HepG2 (cell line): ENCODE results near the gene IRAK3. TPM values are rescaled to one million over a fixed set of nuclear protein-coding genes. Genes with fewer than 3 reads are reported as not detected.

Experiments used
- ATAC-seq: fragments of 200-7000 bp; cut with Tn5 transposase; 3 replicates; pipeline ENCODE4 v1.9.1; 2020; ENCODE audit warnings: mild to moderate bottlenecking, moderate library complexity
- BruUV-seq: library from RNA; stranded (reverse); fragments of 400-500 nt; replicated peaks from 2 replicates; lab custom pipeline; 2021; lab: Mats Ljungman, UMichigan
- CTCF ChIA-PET: fragments of 300-600 bp; formaldehyde crosslinking; extraction: SDS; loops from one replicate; lab custom pipeline; 2021; ENCODE audit warnings: low total read pairs, inconsistent platforms, low intra/inter-chr PET ratio; lab: Yijun Ruan, JAX
- POLR2A ChIA-PET: fragments of 350-600 bp; sonication (Branson Sonifier 250); formaldehyde crosslinking; loops from one replicate; lab custom pipeline; 2020; ENCODE audit warnings: antibody characterized with exemption, inconsistent platforms; lab: Yijun Ruan, JAX
- DNase-seq: peaks from one replicate; pipeline ENCODE4 v3.0.0-alpha.2; 2015; ENCODE audit warnings: low spot score
- FAIRE-seq: peaks from 3 replicates; lab custom pipeline; 2011; peaks lifted over from hg19 to GRCh38; lab: Jason Lieb, UNC
- H2AFZ ChIP-seq: one replicate; pipeline ENCODE4 v1.6.1; 2011; ENCODE audit warnings: low read length, inconsistent platforms
- H3K27ac ChIP-seq: fragments of 300-600 bp; 3 replicates; pipeline ENCODE4 v1.8.0; 2011; ENCODE audit warnings: mixed run types, mild to moderate bottlenecking, mixed read lengths, low read length, inconsistent platforms; ENCODE audit not compliant: insufficient read depth; ENCODE audit errors: extremely low read length
- H3K27me3 ChIP-seq, 2 experiments: fragments of 200-600 bp in 1 of 2; 2 replicates in 1 of 2; 3 replicates in 1 of 2; pipeline versions ENCODE4 v1.6.0 to v1.8.0; 2011; ENCODE audit warnings: low read length in 2 of 2, mild to moderate bottlenecking in 2 of 2, moderate library complexity in 2 of 2, inconsistent platforms in 1 of 2; ENCODE audit not compliant: insufficient read depth in 2 of 2, control insufficient read depth in 1 of 2
- H3K36me3 ChIP-seq, 2 experiments: fragments of 200-600 bp in 1 of 2; replicated peaks in 1 of 2; 2 replicates in 1 of 2; 3 replicates in 1 of 2; pipeline versions ENCODE4 v1.5.1 to v1.8.0; 2011; ENCODE audit warnings: low read length in 2 of 2, inconsistent platforms in 1 of 2; ENCODE audit not compliant: insufficient read depth in 2 of 2, control insufficient read depth in 1 of 2
- H3K4me1 ChIP-seq: 2 replicates; pipeline ENCODE4 v1.5.1; 2012; ENCODE audit warnings: low read length, inconsistent platforms; ENCODE audit not compliant: insufficient read depth
- H3K4me2 ChIP-seq: 2 replicates; pipeline ENCODE4 v1.6.0; 2011; ENCODE audit warnings: low read depth, low read length, inconsistent platforms
- H3K4me3 ChIP-seq, 3 experiments: fragments of 200-600 bp in 1 of 3; sonication (generic), shearing (Covaris generic) in 1 of 3; replicated peaks in 1 of 3; 2 replicates each; pipeline ENCODE4 v1.5.1; 2011 to 2016; ENCODE audit warnings: low read length in 3 of 3, inconsistent platforms in 2 of 3, low read depth in 2 of 3, mild to moderate bottlenecking in 2 of 3, control low read depth in 1 of 3, mixed read lengths in 1 of 3; ENCODE audit not compliant: insufficient read depth in 1 of 3
- H3K79me2 ChIP-seq: one replicate; pipeline ENCODE4 v1.6.1; 2011; ENCODE audit warnings: low read length, inconsistent platforms; ENCODE audit not compliant: insufficient read depth
- H3K9ac ChIP-seq: 2 replicates; pipeline ENCODE4 v1.6.0; 2011; ENCODE audit warnings: mild to moderate bottlenecking, low read depth, low read length, inconsistent platforms; ENCODE audit not compliant: insufficient read depth
- H3K9me3 ChIP-seq: 2 replicates; pipeline ENCODE4 v1.5.1; 2012; ENCODE audit warnings: mild to moderate bottlenecking, low read length
- H4K20me1 ChIP-seq: 2 replicates; pipeline ENCODE4 v1.6.0; 2011; ENCODE audit warnings: inconsistent platforms, mild to moderate bottlenecking, low read length, moderate library complexity; ENCODE audit not compliant: insufficient read depth
- SMAD1 ChIP-seq: sonication (generic); formaldehyde crosslinking; IDR thresholded peaks from 2 replicates; pipeline ENCODE4 v1.4.0; 2020; ENCODE audit warnings: missing genetic modification reagents, low read depth, mild to moderate bottlenecking, borderline replicate concordance
- WIZ ChIP-seq: sonication (generic); formaldehyde crosslinking; IDR thresholded peaks from 2 replicates; pipeline ENCODE4 v1.5.1; 2020; ENCODE audit warnings: mild to moderate bottlenecking, missing genetic modification reagents
- ZNF234 ChIP-seq: sonication (generic); formaldehyde crosslinking; conservative IDR thresholded peaks from 2 replicates; pipeline ENCODE4 v1.5.1; 2020; ENCODE audit warnings: mild to moderate bottlenecking, missing genetic modification reagents
- WGBS: methylation state at CpG from one replicate; pipeline ENCODE4 v1.1.6; 2017; ENCODE audit warnings: low lambda C conversion rate; 5-methylcytosine and 5-hydroxymethylcytosine counted together
- in situ Hi-C: cut with HindIII; loops from 2 replicates; pipeline ENCODE4 v1.10.0; 2017; ENCODE audit warnings: low pct_unique_long_range_greater_than_20kb; ENCODE audit not compliant: extremely low pct_ligation_motif_present
- intact Hi-C: fragments of 100-400 bp; cut with micrococcal nuclease; formaldehyde crosslinking; loops from one replicate; pipeline ENCODE4 v1.10.0; 2022; ENCODE audit not compliant: unreplicated experiment
- polyA plus RNA-seq, 8 experiments: library from polyadenylated mRNA; depleted of rRNA in 3 of 8; stranded (reverse) in 7 of 8; unstranded in 1 of 8; fragments of >200 nt; fragmentation: Illumina TruSeq in 4 of 8; extraction: Trizol in 4 of 8; gene quantifications; 2 replicates each; pipeline versions ENCODE4 v1.2.1 to v1.2.3, GENCODE V29; 2011 to 2016; ENCODE audit warnings: low read depth in 4 of 8, missing spikeins in 1 of 8, mixed read lengths in 1 of 8; ENCODE audit not compliant: insufficient read depth in 1 of 8
- total RNA-seq, 5 experiments: library from RNA; depleted of rRNA; stranded (reverse); fragments of >200 nt; fragmentation: Illumina TruSeq; extraction: Trizol; gene quantifications; 2 replicates each; pipeline ENCODE4 v1.2.3, GENCODE V29; 2016; ENCODE audit warnings: low read depth in 1 of 5
- TF ChIP-seq, protein P1 (sequence below): sonication (generic); formaldehyde crosslinking; IDR thresholded peaks from 2 replicates; pipeline ENCODE4 v1.4.0; 2020; ENCODE audit warnings: missing genetic modification reagents, borderline replicate concordance
- TF ChIP-seq, protein P2 (sequence below): sonication (generic); formaldehyde crosslinking; IDR thresholded peaks from 2 replicates; pipeline ENCODE4 v1.8.0; 2022; ENCODE audit warnings: missing genetic modification reagents, mild to moderate bottlenecking, moderate library complexity, borderline replicate concordance

Gene IRAK3
- total and polyA plus RNA-seq, 2 of the 13 experiments (the other 11 are each of a cell fraction or from before 2014, with no cell fraction given) = 0.01 TPM; not detected in 1

DNA sequence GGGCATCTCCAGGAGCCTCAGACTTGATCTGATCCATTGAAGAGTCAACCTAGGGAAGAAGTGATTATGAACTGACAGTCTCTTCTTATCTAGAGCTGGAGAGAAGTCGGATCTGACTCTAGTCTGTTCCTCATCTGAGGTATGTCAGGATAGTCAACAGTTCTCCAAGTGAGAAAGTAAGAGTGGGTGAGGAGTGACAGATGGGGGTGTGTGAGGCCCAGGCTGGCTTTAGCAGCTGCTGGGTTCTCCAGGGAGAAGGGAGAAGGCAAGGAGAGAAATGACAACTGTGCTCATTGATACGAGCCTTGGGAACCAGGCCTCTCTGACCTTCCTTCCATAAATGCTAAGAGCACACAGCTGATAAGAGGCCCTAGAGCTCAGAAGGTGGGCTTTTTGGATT lies 53.3 kb downstream of the IRAK3 start:
- H3K9ac ChIP-seq = no peak overlapping the region
- DNase-seq (no peak), ATAC-seq (no peak), FAIRE-seq (no peak)
- CTCF ChIA-PET = no interaction called here
- no peak overlapping the region for H3K4me3 ChIP-seq
- in situ Hi-C loops = no loop called here
- H4K20me1 ChIP-seq = no peaks in the 10 kb centered on the region
- no peak overlapping the region for H3K4me2 ChIP-seq
- peaks cover 0 to 29% of the 10 kb centered on the region in 2 experiments; a peak in 3 of 5 replicates for H3K27me3 ChIP-seq
- H3K4me1 ChIP-seq = no peaks in the 10 kb centered on the region
- no peaks in the 10 kb centered on the region for H3K79me2 ChIP-seq
- H3K27ac ChIP-seq = no peak overlapping the region
- BruUV-seq = no TSS peak
- WGBS = 5% methylated on average over 2 of the region's 2 CpGs
- H3K36me3 ChIP-seq = no peaks in the 10 kb centered on the region
- H3K9me3 ChIP-seq = no peaks in the 10 kb centered on the region
- TF ChIP-seq SMAD1 (CRISPR knock-in tag) = no peak
- TF ChIP-seq, protein P1, sequence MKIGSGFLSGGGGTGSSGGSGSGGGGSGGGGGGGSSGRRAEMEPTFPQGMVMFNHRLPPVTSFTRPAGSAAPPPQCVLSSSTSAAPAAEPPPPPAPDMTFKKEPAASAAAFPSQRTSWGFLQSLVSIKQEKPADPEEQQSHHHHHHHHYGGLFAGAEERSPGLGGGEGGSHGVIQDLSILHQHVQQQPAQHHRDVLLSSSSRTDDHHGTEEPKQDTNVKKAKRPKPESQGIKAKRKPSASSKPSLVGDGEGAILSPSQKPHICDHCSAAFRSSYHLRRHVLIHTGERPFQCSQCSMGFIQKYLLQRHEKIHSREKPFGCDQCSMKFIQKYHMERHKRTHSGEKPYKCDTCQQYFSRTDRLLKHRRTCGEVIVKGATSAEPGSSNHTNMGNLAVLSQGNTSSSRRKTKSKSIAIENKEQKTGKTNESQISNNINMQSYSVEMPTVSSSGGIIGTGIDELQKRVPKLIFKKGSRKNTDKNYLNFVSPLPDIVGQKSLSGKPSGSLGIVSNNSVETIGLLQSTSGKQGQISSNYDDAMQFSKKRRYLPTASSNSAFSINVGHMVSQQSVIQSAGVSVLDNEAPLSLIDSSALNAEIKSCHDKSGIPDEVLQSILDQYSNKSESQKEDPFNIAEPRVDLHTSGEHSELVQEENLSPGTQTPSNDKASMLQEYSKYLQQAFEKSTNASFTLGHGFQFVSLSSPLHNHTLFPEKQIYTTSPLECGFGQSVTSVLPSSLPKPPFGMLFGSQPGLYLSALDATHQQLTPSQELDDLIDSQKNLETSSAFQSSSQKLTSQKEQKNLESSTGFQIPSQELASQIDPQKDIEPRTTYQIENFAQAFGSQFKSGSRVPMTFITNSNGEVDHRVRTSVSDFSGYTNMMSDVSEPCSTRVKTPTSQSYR (CRISPR knock-in tag) = no peak
- no peak for TF ChIP-seq WIZ (CRISPR knock-in tag)
- intact Hi-C loops = no loop called here
- POLR2A ChIA-PET = no interaction called here
- H2AFZ ChIP-seq = no peak overlapping the region

DNA sequence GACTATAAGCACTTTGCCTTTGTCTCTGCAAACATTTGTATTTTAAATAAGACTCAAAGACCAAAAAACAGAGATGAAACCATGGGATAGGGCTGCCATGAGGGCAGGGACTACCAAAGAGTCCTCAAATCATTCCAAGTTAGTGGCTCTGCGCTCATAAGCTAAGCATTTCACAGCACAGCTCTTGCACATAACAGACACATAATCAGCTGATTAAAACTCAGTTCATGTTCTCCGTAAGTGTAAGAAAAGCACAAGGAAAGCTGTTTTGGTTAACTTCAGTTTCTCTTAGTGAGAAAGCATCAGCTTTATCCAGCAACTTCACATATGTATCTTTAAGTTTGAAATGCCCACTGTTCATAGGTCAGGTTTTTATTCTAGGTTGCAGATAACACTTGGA lies 54.9 kb downstream of the IRAK3 start:
- H3K4me1 ChIP-seq = no peaks in the 10 kb centered on the region
- no peaks in the 10 kb centered on the region for H3K36me3 ChIP-seq
- H3K79me2 ChIP-seq = no peaks in the 10 kb centered on the region
- no peak for TF ChIP-seq ZNF234
- TF ChIP-seq, protein P2, sequence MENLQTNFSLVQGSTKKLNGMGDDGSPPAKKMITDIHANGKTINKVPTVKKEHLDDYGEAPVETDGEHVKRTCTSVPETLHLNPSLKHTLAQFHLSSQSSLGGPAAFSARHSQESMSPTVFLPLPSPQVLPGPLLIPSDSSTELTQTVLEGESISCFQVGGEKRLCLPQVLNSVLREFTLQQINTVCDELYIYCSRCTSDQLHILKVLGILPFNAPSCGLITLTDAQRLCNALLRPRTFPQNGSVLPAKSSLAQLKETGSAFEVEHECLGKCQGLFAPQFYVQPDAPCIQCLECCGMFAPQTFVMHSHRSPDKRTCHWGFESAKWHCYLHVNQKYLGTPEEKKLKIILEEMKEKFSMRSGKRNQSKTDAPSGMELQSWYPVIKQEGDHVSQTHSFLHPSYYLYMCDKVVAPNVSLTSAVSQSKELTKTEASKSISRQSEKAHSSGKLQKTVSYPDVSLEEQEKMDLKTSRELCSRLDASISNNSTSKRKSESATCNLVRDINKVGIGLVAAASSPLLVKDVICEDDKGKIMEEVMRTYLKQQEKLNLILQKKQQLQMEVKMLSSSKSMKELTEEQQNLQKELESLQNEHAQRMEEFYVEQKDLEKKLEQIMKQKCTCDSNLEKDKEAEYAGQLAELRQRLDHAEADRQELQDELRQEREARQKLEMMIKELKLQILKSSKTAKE = no peak
- TF ChIP-seq, all 625 proteins: peak for 0
- no peak overlapping the region for H3K27ac ChIP-seq
- H3K4me2 ChIP-seq = no peak overlapping the region
- peaks cover 0 to 23% of the 10 kb centered on the region in 2 experiments; a peak in 3 of 5 replicates for H3K27me3 ChIP-seq
- BruUV-seq = no TSS peak
- H3K9ac ChIP-seq = no peak overlapping the region
- WGBS = 5% methylated on average over 2 of the region's 2 CpGs
- H4K20me1 ChIP-seq = no peaks in the 10 kb centered on the region
- H3K9me3 ChIP-seq = no peaks in the 10 kb centered on the region
- DNase-seq (no peak), ATAC-seq (no peak), FAIRE-seq (no peak)
- intact Hi-C loops = no loop called here
- in situ Hi-C loops = no loop called here
- POLR2A ChIA-PET = no interaction called here
- no peak overlapping the region for H3K4me3 ChIP-seq
- CTCF ChIA-PET = no interaction called here
- H2AFZ ChIP-seq = no peak overlapping the region
